Right lobe of liver (tissue), 6 donors: ENCODE results near the gene HINT1. TPM values are rescaled to one million over a fixed set of nuclear protein-coding genes. Genes with fewer than 3 reads are reported as not detected.
"Not testable (repeated sequence)": the region's sequence is repeated elsewhere in the genome, so short reads cannot be mapped to it uniquely, and the experiment has no call there.

ENCODE experiments used
- ATAC-seq, 4 donors: fragments of 200-7000 bp; cut with Tn5 transposase; one replicate each; pipeline ENCODE4 v1.9.1; 2020; ENCODE audit warnings: mild to moderate bottlenecking in 4 of 4, moderate library complexity in 4 of 4
- DNase-seq, 3 donors: peaks; one replicate each; pipeline ENCODE4 v3.0.0-alpha.2; 2020
- H3K27ac ChIP-seq, 3 donors: fragments of 200-600 bp; one replicate each; pipeline ENCODE4 v1.8.0; 2022
- H3K27me3 ChIP-seq, 2 donors: fragments of 200-600 bp; one replicate each; pipeline ENCODE4 v1.8.0; 2022
- H3K36me3 ChIP-seq, 4 donors: fragments of 200-600 bp; sonication (generic) in 1 of 4; one replicate each; pipeline versions ENCODE4 v1.5.1 to v1.8.0; 2017 to 2022; ENCODE audit warnings: control low read depth in 1 of 4
- H3K4me1 ChIP-seq, 4 donors: fragments of 200-600 bp; sonication (generic) in 1 of 4; one replicate each; pipeline versions ENCODE4 v1.5.1 to v1.8.0; 2017 to 2022; ENCODE audit warnings: control low read depth in 1 of 4
- H3K4me3 ChIP-seq, 3 donors: fragments of 200-600 bp; one replicate each; pipeline ENCODE4 v1.8.0; 2022
- H3K9me3 ChIP-seq, 4 donors: fragments of 200-600 bp; sonication (generic) in 1 of 4; one replicate each; pipeline versions ENCODE4 v1.5.1 to v1.8.0; 2017 to 2022; ENCODE audit warnings: control low read depth in 1 of 4
- POLR2A ChIP-seq: fragments of 450-650 bp; IDR thresholded peaks from one replicate; pipeline ENCODE4 v1.6.1; 2017; ENCODE audit warnings: antibody characterized with exemption, mild to moderate bottlenecking
- WGBS: methylation state at CpG from one replicate; pipeline ENCODE4 v1.1.6; 2018; ENCODE audit warnings: low coverage, low lambda C conversion rate; ENCODE audit not compliant: insufficient coverage; ENCODE audit errors: missing lambda C conversion rate; 5-methylcytosine and 5-hydroxymethylcytosine counted together
- intact Hi-C, 2 donors: fragments of 100-400 bp; cut with DNase I; formaldehyde crosslinking; loops; one replicate each; pipeline versions ENCODE4 v1.11.2 to v1.14.1; 2022
- total RNA-seq, 6 experiments: library from RNA; depleted of rRNA in 2 of 6; stranded (reverse); fragments of >200 nt in 2 of 6; fragmentation: NEBNext Ultra II Directional in 3 of 6; extraction: Animal tissue kit (Norgen Biotek cat#: 25700) in 3 of 6; gene quantifications; one replicate each; pipeline versions ENCODE4 v1.1.0 to v1.2.4, GENCODE V29; 2016 to 2023
- TF ChIP-seq, protein P1 (sequence below), 4 donors: fragments of 200-600 bp in 3 of 4; fragments of 450-650 bp in 1 of 4; IDR thresholded peaks; one replicate each; pipeline versions ENCODE4 v1.5.1 to v1.8.0; 2016 to 2022; ENCODE audit warnings: antibody characterized with exemption in 4 of 4, mild to moderate bottlenecking in 2 of 4
- donor health status: DM: no; HTN: yes; CAD: no.
- donor health status: DM: no; HTN: no; CAD: no.
- donor health status: DM: no; HTN: no; CAD: no.
- donor health status: DM: no; HTN: yes; CAD: no.
- donor health status: DM: no; HTN: yes; CAD: no.

Gene HINT1
- total RNA-seq, 6 experiments from 2014 or later, result 145 to 246 (median 196) TPM

DNA sequence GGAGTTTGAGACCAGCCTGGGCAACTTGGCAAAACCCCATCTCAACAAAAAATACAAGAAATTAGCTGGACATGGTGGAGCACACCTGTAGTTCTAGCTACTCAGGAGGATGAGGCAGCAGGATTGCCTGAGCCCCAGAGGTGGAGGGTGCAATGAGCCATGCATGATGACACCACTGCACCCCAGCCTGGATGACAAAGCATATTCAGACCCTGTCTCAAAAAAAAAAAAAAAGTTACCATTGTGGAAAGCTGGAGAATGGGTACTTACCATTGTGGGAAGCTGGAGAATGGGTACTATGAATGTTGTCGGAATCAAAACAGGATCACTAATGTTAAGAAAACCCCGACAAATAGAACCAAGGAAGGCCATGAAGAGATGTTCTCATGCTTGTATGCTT is 25.7 kb downstream of the HINT1 start:
- Histone ChIP-seq H3K4me1 (no peaks in the 10 kb centered on the region), H3K27ac (no peak overlapping the region), H3K27me3 (no peaks in the 10 kb centered on the region), H3K9me3 (no peaks in the 10 kb centered on the region), H3K4me3 (no peak overlapping the region), H3K36me3 (no peaks in the 10 kb centered on the region)
- TF ChIP-seq, protein P1, sequence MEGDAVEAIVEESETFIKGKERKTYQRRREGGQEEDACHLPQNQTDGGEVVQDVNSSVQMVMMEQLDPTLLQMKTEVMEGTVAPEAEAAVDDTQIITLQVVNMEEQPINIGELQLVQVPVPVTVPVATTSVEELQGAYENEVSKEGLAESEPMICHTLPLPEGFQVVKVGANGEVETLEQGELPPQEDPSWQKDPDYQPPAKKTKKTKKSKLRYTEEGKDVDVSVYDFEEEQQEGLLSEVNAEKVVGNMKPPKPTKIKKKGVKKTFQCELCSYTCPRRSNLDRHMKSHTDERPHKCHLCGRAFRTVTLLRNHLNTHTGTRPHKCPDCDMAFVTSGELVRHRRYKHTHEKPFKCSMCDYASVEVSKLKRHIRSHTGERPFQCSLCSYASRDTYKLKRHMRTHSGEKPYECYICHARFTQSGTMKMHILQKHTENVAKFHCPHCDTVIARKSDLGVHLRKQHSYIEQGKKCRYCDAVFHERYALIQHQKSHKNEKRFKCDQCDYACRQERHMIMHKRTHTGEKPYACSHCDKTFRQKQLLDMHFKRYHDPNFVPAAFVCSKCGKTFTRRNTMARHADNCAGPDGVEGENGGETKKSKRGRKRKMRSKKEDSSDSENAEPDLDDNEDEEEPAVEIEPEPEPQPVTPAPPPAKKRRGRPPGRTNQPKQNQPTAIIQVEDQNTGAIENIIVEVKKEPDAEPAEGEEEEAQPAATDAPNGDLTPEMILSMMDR (IDR thresholded peaks at IDR 0.05), result no peak
- TF ChIP-seq POLR2A, result no peak
- ATAC-seq (no peak), DNase-seq (no peak)
- intact Hi-C loops, result no loop called here
- 89% methylated on average over 2 of the region's 2 CpGs for WGBS

DNA sequence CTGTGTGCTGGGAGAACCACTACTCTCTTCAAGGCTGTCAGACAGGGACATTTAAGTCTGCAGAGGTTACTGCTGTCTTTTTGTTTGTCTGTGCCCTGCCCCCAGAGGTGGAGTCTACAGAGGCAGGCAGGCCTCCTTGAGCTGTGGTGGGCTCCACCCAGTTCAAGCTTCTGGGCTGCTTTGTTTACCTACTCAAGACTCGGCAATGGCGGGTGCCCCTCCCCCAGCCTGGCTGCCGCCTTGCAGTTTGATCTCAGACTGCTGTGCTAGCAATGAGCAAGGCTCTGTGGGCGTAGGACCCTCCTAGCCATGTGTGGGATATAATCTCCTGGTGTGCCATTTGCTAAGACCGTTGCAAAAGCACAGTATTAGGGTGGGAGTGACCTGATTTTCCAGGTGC is 26.6 kb downstream of the HINT1 start:
- H3K27ac ChIP-seq, H3K4me1 ChIP-seq, H3K27me3 ChIP-seq, H3K9me3 ChIP-seq, intact Hi-C loops, ATAC-seq, H3K4me3 ChIP-seq, H3K36me3 ChIP-seq, DNase-seq: not testable (repeated sequence)
- 86% methylated on average over 1 of the region's 5 CpGs for WGBS

DNA sequence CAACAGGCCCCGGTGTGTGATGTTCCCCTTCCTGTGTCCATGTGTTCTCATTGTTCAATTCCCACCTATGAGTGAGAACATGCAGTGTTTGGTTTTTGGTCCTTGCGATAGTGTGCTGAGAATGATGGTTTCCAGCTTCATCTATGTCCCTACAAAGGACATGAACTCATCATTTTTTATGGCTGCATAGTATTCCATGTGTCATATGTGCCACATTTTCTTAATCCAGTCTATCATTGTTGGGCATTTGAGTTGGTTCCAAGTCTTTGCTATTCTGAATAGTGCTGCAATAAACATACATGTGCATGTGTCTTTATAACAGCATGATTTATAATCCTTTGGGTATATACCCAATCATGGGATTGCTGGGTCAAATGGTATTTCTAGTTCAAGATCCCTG is 32.0 kb downstream of the HINT1 start:
- H3K9me3 ChIP-seq, H3K27ac ChIP-seq, ATAC-seq, H3K4me3 ChIP-seq, intact Hi-C loops, DNase-seq, H3K4me1 ChIP-seq, H3K36me3 ChIP-seq, H3K27me3 ChIP-seq: not testable (repeated sequence)
- 83% methylated on average over 1 of the region's 2 CpGs for WGBS

DNA sequence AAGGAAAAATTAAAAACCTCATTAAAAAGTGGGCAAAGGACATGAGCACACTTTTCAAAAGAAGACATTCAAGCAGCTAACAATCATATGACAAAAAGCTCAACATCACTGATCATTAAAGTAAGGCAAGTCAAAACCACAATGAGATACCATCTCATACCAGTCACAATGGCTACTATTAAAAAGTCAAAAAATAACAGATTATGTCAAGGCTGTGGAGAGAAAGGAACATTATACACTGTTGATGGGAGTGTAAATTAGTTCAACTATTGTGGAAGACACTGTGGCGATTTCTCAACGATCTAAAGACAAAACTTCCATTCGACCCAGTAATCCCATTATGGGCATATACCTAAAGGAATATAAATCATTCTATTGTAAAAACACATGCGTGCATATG is 35.8 kb downstream of the HINT1 start:
- H3K27ac ChIP-seq, result no peak overlapping the region
- H3K27me3 ChIP-seq, result no peaks in the 10 kb centered on the region
- H3K36me3 ChIP-seq, result no peaks in the 10 kb centered on the region
- DNase-seq, result no peak
- 78% methylated on average over 4 of the region's 4 CpGs for whole genome bisulfite sequencing
- TF ChIP-seq, protein P1 (IDR thresholded peaks at IDR 0.05), result no peak
- no peak for TF ChIP-seq POLR2A
- H3K4me3 ChIP-seq, result no peak overlapping the region
- no peaks in the 10 kb centered on the region for H3K9me3 ChIP-seq
- intact Hi-C loops, result no loop called here
- H3K4me1 ChIP-seq, result no peaks in the 10 kb centered on the region
- ATAC-seq, result no peak

DNA sequence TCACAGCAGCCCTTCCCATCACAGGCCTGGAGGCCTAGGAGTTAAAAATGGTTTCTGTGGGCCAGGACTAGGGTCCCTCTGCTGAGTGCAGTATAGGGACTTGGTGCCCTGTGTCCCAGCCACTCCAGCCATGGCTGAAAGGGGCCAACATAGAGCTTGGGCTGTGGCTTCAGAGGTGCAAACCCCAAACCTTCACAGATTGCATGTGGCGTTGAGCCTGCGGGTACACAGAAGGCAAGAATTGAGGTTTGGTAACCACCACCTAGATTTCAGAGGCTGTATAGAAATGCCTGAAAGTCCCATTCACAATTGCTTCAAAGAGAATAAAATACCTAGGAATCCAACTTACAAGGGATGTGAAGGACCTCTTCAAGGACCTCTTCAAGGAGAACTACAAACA is 37.8 kb downstream of the HINT1 start:
- H3K9me3 ChIP-seq, ATAC-seq, H3K27me3 ChIP-seq, H3K4me1 ChIP-seq, H3K27ac ChIP-seq, H3K36me3 ChIP-seq, H3K4me3 ChIP-seq, intact Hi-C loops, DNase-seq: not testable (repeated sequence)
- 80% methylated on average over 1 of the region's 2 CpGs for WGBS

DNA sequence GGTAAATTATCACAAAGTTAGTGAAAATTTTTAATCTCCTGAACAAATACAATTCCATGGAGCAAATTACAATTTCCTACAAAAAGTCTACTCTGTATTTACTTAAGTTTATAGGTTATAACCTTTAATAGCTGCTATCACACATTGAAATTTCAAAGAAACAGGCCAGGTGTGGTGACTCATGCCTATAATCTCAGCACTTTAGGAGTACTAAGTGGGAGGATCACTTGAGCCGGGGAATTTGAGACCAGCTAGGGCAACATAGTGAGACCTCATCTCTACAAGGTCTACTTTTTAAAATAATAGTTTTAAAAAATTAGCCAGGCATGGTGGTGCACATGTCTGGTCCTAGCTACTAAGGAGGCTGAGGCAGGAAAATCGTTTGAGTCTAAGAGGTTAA is 50.3 kb downstream of the HINT1 start:
- intact Hi-C loops, result no loop called here
- TF ChIP-seq, protein P1 (IDR thresholded peaks at IDR 0.05), result no peak
- TF ChIP-seq POLR2A, result no peak
- ATAC-seq (no peak), DNase-seq (no peak)
- Histone ChIP-seq H3K27ac (no peak overlapping the region), H3K36me3 (no peaks in the 10 kb centered on the region), H3K27me3 (no peaks in the 10 kb centered on the region), H3K9me3 (no peaks in the 10 kb centered on the region), H3K4me3 (no peak overlapping the region), H3K4me1 (peaks cover 0 to 2% (median 0%) of the 10 kb centered on the region in 4 donors)
- 73% methylated on average over 2 of the region's 2 CpGs for WGBS
